ENCODE results near the gene DGKG. TPM values are rescaled to one million over a fixed set of nuclear protein-coding genes. Genes with fewer than 3 reads are reported as not detected.

Gene DGKG
- total and polyA plus RNA-seq, 9 of the 15 experiments (the other 6 are each of a cell fraction or from before 2014, with no cell fraction given) = 0.01 to 0.36 (median 0.15) TPM

DNA sequence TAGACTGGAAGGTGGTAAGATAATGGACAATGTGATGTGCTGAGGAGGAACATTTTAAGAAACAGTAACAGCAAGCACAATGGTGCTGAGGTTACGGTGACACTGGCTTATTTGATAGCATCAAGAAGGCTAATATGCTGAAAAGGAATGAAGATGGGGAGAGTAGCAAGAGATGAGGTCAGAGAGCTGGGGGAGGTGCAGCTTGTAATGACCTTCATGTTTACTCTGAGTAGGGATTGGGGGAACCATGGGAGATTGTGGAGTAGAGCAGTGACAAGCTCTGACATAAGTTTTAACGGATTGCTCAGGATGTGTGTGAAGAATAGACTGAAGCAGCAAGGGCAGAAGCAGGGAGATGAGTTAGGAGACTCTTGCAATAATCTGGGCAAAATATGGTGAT, 56.7 kb downstream of the DGKG start:
- Histone ChIP-seq H3K9me1 (ENCODE audit: control insufficient read depth, insufficient read depth, low read length) (no peaks in the 10 kb centered on the region), H3K36me3 (ENCODE audit: control insufficient read depth, insufficient read depth, low read length) (no peaks in the 10 kb centered on the region), H3K27me3 (ENCODE audit: control insufficient read depth in 2 of 2, insufficient read depth in 2 of 2, low read length in 2 of 2) (peaks cover 0 to 16% of the 10 kb centered on the region in 2 experiments; a peak in 3 of 5 replicates), H3K27ac (ENCODE audit: extremely low read depth, low read depth, low read length) (no peak overlapping the region), H3K79me2 (ENCODE audit: control insufficient read depth, insufficient read depth, low read length) (no peaks in the 10 kb centered on the region), H4K20me1 (replicated peaks; ENCODE audit: control insufficient read depth, insufficient read depth, low read length) (peaks cover 5% of the 10 kb centered on the region; the same call in 1 of the 2 replicates), H3K9me3 (replicated peaks; ENCODE audit: control insufficient read depth, insufficient read depth, low read depth, low read length) (no peaks in the 10 kb centered on the region), H3K4me3 (no peak overlapping the region), H2AFZ (ENCODE audit: low read depth, low read length) (no peak overlapping the region), H3K9ac (ENCODE audit: insufficient read depth in 1 of 2, low read depth in 2 of 2, low read length in 2 of 2) (no peak overlapping the region), H3K4me1 (replicated peaks in 1 of 2; ENCODE audit: control insufficient read depth in 2 of 2, insufficient read depth in 2 of 2, low read length in 2 of 2) (no peaks in the 10 kb centered on the region), H3K4me2 (ENCODE audit: insufficient read depth, low read length) (no peak overlapping the region)
- POLR2A ChIA-PET = no interaction called here
- in situ Hi-C loops (cut with MboI) (no loop called here), intact Hi-C loops (cut with micrococcal nuclease) (no loop called here)
- no peak for FAIRE-seq
- CTCF ChIA-PET (ENCODE audit: low intra/inter-chr PET ratio) = no interaction called here
- ATAC-seq = no peak
- BruUV-seq (replicated peaks) = no TSS peak
- 3% methylated on average over 2 of the region's 2 CpGs for whole genome bisulfite sequencing (ENCODE audit: insufficient coverage, low coverage, missing lambda C conversion rate)
- no peak for DNase-seq (ENCODE audit: extremely low read depth in 1 of 4, low spot score in 3 of 4)
- no peak for TF ChIP-seq ZNF175 (CRISPR knock-in tag; IDR thresholded peaks at IDR 0.05; ENCODE audit: low read depth)
- no peak for TF ChIP-seq HNRNPK (IDR thresholded peaks at IDR 0.05; ENCODE audit: low read depth, low read length, poor library complexity, severe bottlenecking)
- TF ChIP-seq RBM34 (IDR thresholded peaks at IDR 0.05; ENCODE audit: borderline replicate concordance, insufficient read depth, low read length) = no peak
- no peak for TF ChIP-seq KDM1A (IDR thresholded peaks at IDR 0.05)
- no peak for TF ChIP-seq CCAR2 (IDR thresholded peaks at IDR 0.05; ENCODE audit: low read depth, low read length)
- TF ChIP-seq SP2 (IDR thresholded peaks at IDR 0.05; ENCODE audit: extremely low read depth, low read depth, low read length, poor library complexity, severe bottlenecking) = no peak
- TF ChIP-seq SREBF2 (CRISPR knock-in tag; IDR thresholded peaks at IDR 0.05) = no peak
- TF ChIP-seq RBFOX2 (IDR thresholded peaks at IDR 0.05; ENCODE audit: low read depth, low read length) = no peak
- TF ChIP-seq RFX7 (CRISPR knock-in tag; IDR thresholded peaks at IDR 0.05) = no peak
- no peak for TF ChIP-seq ZNF12 (CRISPR knock-in tag; IDR thresholded peaks at IDR 0.05)
- TF ChIP-seq NCOA6 (IDR thresholded peaks at IDR 0.05) = no peak
- no peak for TF ChIP-seq ZKSCAN3 (CRISPR knock-in tag; IDR thresholded peaks at IDR 0.05)
- no peak for TF ChIP-seq LEF1 (IDR thresholded peaks at IDR 0.05)
- no peak for TF ChIP-seq POLR2B (IDR thresholded peaks at IDR 0.05; ENCODE audit: low read depth, partially characterized antibody)
- no peak for TF ChIP-seq SRSF3 (IDR thresholded peaks at IDR 0.05; ENCODE audit: insufficient read depth, low read length)
